HEK293 (cell line): ENCODE data around the gene SERHL2.
"Not testable (repeated sequence)": the region's sequence is repeated elsewhere in the genome, so short reads cannot be mapped to it uniquely, and the experiment has no call there.

Experiments
- ZNF121 ChIP-seq: fragments of 450-650 bp; formaldehyde crosslinking; IDR thresholded peaks from 2 replicates; pipeline ENCODE4 v1.5.1; 2016; ENCODE audit warnings: missing biosample characterization, missing genetic modification characterization
- ZNF184 ChIP-seq: fragments of 450-650 bp; IDR thresholded peaks from 2 replicates; pipeline ENCODE4 v1.5.1; 2018; ENCODE audit warnings: missing biosample characterization, mild to moderate bottlenecking, missing genetic modification characterization
- TF ChIP-seq, protein P1 (sequence below): fragments of 450-650 bp; formaldehyde crosslinking; IDR thresholded peaks from 2 replicates; pipeline ENCODE4 v1.5.1; 2016; ENCODE audit warnings: missing biosample characterization, missing genetic modification characterization
- TF ChIP-seq, protein P2 (sequence below): sonication (generic); formaldehyde crosslinking; IDR thresholded peaks from 2 replicates; pipeline ENCODE4 v1.8.1; 2022; ENCODE audit warnings: mild to moderate bottlenecking, moderate library complexity, missing genetic modification reagents
- TF ChIP-seq, protein P3 (sequence below): fragments of 450-650 bp; IDR thresholded peaks from 2 replicates; pipeline ENCODE4 v1.5.1; 2018; ENCODE audit warnings: missing biosample characterization, mild to moderate bottlenecking, missing genetic modification characterization
- TF ChIP-seq, protein P4 (sequence below): fragments of 450-650 bp; formaldehyde crosslinking; IDR thresholded peaks from 2 replicates; pipeline ENCODE4 v1.5.1; 2016; ENCODE audit warnings: missing biosample characterization, missing genetic modification characterization

DNA sequence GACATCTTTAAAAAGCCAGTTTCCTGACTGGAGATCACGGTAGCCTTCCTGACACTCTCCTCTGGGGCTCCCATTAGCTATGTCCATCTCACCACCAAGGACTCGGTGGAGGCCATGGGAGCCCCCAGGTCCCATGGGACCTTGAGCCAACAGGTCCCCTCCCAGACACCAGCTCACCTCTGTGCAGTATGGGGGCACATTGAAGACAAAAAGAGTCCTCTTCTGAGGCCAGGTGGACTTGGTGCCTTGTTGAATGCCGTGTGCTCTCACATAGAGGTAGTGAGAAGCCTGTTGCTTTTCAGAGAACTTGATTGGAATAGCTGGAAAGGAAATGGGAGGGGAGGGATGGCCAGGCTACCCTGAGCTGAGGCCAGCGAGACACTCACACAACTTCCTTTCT lies 26.3 kb downstream of the SERHL2 start:
- not testable (repeated sequence) for TF ChIP-seq ZNF184, ZNF121 (tag by site-specific recombination)
- TF ChIP-seq, protein P1, sequence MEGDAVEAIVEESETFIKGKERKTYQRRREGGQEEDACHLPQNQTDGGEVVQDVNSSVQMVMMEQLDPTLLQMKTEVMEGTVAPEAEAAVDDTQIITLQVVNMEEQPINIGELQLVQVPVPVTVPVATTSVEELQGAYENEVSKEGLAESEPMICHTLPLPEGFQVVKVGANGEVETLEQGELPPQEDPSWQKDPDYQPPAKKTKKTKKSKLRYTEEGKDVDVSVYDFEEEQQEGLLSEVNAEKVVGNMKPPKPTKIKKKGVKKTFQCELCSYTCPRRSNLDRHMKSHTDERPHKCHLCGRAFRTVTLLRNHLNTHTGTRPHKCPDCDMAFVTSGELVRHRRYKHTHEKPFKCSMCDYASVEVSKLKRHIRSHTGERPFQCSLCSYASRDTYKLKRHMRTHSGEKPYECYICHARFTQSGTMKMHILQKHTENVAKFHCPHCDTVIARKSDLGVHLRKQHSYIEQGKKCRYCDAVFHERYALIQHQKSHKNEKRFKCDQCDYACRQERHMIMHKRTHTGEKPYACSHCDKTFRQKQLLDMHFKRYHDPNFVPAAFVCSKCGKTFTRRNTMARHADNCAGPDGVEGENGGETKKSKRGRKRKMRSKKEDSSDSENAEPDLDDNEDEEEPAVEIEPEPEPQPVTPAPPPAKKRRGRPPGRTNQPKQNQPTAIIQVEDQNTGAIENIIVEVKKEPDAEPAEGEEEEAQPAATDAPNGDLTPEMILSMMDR (tag by site-specific recombination): not testable (repeated sequence)
- TF ChIP-seq, protein P2, sequence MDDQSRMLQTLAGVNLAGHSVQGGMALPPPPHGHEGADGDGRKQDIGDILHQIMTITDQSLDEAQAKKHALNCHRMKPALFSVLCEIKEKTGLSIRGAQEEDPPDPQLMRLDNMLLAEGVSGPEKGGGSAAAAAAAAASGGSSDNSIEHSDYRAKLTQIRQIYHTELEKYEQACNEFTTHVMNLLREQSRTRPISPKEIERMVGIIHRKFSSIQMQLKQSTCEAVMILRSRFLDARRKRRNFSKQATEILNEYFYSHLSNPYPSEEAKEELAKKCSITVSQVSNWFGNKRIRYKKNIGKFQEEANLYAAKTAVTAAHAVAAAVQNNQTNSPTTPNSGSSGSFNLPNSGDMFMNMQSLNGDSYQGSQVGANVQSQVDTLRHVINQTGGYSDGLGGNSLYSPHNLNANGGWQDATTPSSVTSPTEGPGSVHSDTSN (CRISPR knock-in tag): not testable (repeated sequence)
- TF ChIP-seq, protein P3, sequence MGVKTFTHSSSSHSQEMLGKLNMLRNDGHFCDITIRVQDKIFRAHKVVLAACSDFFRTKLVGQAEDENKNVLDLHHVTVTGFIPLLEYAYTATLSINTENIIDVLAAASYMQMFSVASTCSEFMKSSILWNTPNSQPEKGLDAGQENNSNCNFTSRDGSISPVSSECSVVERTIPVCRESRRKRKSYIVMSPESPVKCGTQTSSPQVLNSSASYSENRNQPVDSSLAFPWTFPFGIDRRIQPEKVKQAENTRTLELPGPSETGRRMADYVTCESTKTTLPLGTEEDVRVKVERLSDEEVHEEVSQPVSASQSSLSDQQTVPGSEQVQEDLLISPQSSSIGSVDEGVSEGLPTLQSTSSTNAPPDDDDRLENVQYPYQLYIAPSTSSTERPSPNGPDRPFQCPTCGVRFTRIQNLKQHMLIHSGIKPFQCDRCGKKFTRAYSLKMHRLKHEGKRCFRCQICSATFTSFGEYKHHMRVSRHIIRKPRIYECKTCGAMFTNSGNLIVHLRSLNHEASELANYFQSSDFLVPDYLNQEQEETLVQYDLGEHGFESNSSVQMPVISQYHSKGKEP: not testable (repeated sequence)
- TF ChIP-seq, protein P4, sequence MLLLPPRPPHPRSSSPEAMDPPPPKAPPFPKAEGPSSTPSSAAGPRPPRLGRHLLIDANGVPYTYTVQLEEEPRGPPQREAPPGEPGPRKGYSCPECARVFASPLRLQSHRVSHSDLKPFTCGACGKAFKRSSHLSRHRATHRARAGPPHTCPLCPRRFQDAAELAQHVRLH: not testable (repeated sequence)
